HCT116 (cell line): ENCODE data around the gene TCERG1L. TPM values are rescaled to one million over a fixed set of nuclear protein-coding genes. Genes with fewer than 3 reads are reported as not detected.

ENCODE experiments used
- ATAC-seq: fragments of 200-7000 bp; cut with Tn5 transposase; 2 replicates; pipeline ENCODE4 v1.9.1; 2020; ENCODE audit warnings: mild to moderate bottlenecking, moderate library complexity
- BruUV-seq: library from RNA; stranded (reverse); fragments of 400-500 nt; replicated peaks from 2 replicates; lab custom pipeline; 2021; lab: Mats Ljungman, UMichigan
- CTCF ChIA-PET: fragments of 300-600 bp; sonication (Branson Sonifier 250); formaldehyde crosslinking; loops from one replicate; lab custom pipeline; 2021; ENCODE audit warnings: antibody characterized with exemption; lab: Charles Lee
- POLR2A ChIA-PET: fragments of 300-600, 350-600 bp; sonication (Branson Sonifier 250); formaldehyde crosslinking; loops from one replicate; lab custom pipeline; 2021; ENCODE audit warnings: antibody characterized with exemption; lab: Charles Lee
- RAD21 ChIA-PET, 2 experiments: fragments of 300-600 bp; sonication (Branson Sonifier 250); formaldehyde crosslinking; loops; one replicate each; lab custom pipeline; 2023; ENCODE audit warnings: low total read pairs in 2 of 2; ENCODE audit not compliant: uncharacterized antibody in 2 of 2, unreplicated experiment in 2 of 2, low non-redundant PET in 1 of 2; lab: Charles Lee
- DNase-seq: peaks from one replicate; pipeline ENCODE4 v3.0.0-alpha.2; 2010; ENCODE audit warnings: low read depth, low spot score
- H2AFZ ChIP-seq: fragments of 200-600 bp; shearing (Covaris generic), sonication (generic); 2 replicates; pipeline ENCODE4 v1.6.1; 2017; ENCODE audit warnings: low read depth, mixed run types, mixed read lengths, antibody characterized with exemption, low read length; ENCODE audit not compliant: poor library complexity, severe bottlenecking
- H3K27ac ChIP-seq: 2 replicates; pipeline ENCODE4 v1.5.1; 2012; ENCODE audit warnings: low read depth, low read length
- H3K27me3 ChIP-seq: fragments of 200-600 bp; sonication (generic); 2 replicates; pipeline ENCODE4 v1.6.1; 2016; ENCODE audit warnings: mixed run types, low read length, mixed read lengths; ENCODE audit not compliant: insufficient read depth
- H3K36me3 ChIP-seq, 2 experiments: fragments of 200-500 bp in 1 of 2; fragments of 200-600 bp in 1 of 2; sonication (Bioruptor generic) in 1 of 2; sonication (generic) in 1 of 2; 2 replicates each; pipeline versions ENCODE4 v1.5.1 to v1.6.1; 2014 to 2016; ENCODE audit warnings: low read length in 2 of 2, inconsistent platforms in 1 of 2, mixed read lengths in 1 of 2, mixed run types in 1 of 2; ENCODE audit not compliant: insufficient read depth in 2 of 2, control insufficient read depth in 1 of 2
- H3K4me1 ChIP-seq, 2 experiments: fragments of 200-600 bp in 1 of 2; sonication (generic) in 1 of 2; 2 replicates each; pipeline versions ENCODE4 v1.5.1 to v1.6.1; 2012 to 2017; ENCODE audit warnings: low read length in 2 of 2, inconsistent platforms in 1 of 2, mild to moderate bottlenecking in 1 of 2, mixed read lengths in 1 of 2, mixed run types in 1 of 2, moderate library complexity in 1 of 2; ENCODE audit not compliant: insufficient read depth in 2 of 2, control insufficient read depth in 1 of 2
- H3K4me2 ChIP-seq: fragments of 200-600 bp; sonication (generic); 2 replicates; pipeline ENCODE4 v1.6.1; 2017; ENCODE audit warnings: mixed run types, low read length, mixed read lengths
- H3K4me3 ChIP-seq, 2 experiments: fragments of 200-600 bp in 1 of 2; sonication (generic) in 1 of 2; replicated peaks in 1 of 2; 2 replicates each; pipeline ENCODE4 v1.5.1; 2011 to 2016; ENCODE audit warnings: low read length in 2 of 2, control low read depth in 1 of 2, low read depth in 1 of 2, mild to moderate bottlenecking in 1 of 2, mixed read lengths in 1 of 2, mixed run types in 1 of 2
- H3K79me2 ChIP-seq: fragments of 200-600 bp; sonication (generic); 2 replicates; pipeline ENCODE4 v1.6.1; 2017; ENCODE audit warnings: mild to moderate bottlenecking, mixed run types, low read length, moderate library complexity, mixed read lengths; ENCODE audit not compliant: insufficient read depth
- H3K9ac ChIP-seq: fragments of 200-600 bp; sonication (generic); 2 replicates; pipeline ENCODE4 v1.6.1; 2016; ENCODE audit warnings: low read length, mixed read lengths
- H3K9me2 ChIP-seq: fragments of 200-600 bp; sonication (generic), shearing (Covaris generic); 2 replicates; pipeline ENCODE4 v1.6.1; 2017; ENCODE audit warnings: mixed run types, mild to moderate bottlenecking, moderate library complexity; ENCODE audit not compliant: insufficient read depth
- H3K9me3 ChIP-seq, 2 experiments: fragments of 200-500 bp in 1 of 2; fragments of 200-600 bp in 1 of 2; sonication (Bioruptor generic) in 1 of 2; sonication (generic) in 1 of 2; 2 replicates each; pipeline ENCODE4 v1.6.1; 2014 to 2017; ENCODE audit warnings: low read length in 2 of 2, mixed read lengths in 2 of 2, inconsistent platforms in 1 of 2, low read depth in 1 of 2, mild to moderate bottlenecking in 1 of 2, mixed run types in 1 of 2, moderate library complexity in 1 of 2; ENCODE audit not compliant: control insufficient read depth in 1 of 2, insufficient read depth in 1 of 2
- H4K20me1 ChIP-seq: fragments of 200-600 bp; sonication (generic), shearing (Covaris generic); 2 replicates; pipeline ENCODE4 v1.6.1; 2017; ENCODE audit warnings: mixed run types, mild to moderate bottlenecking, moderate library complexity; ENCODE audit not compliant: insufficient read depth
- CEBPB ChIP-seq: IDR thresholded peaks from 2 replicates; pipeline ENCODE4 v1.6.1; 2012; ENCODE audit warnings: low read depth
- CTCF ChIP-seq, 3 experiments: fragments of 200-600 bp in 1 of 3; sonication (generic) in 1 of 3; IDR thresholded peaks in 2 of 3; conservative IDR thresholded peaks in 1 of 3; 2 replicates each; pipeline ENCODE4 v1.5.1; 2012 to 2017; ENCODE audit warnings: low read depth in 2 of 3, low read length in 2 of 3, antibody characterized with exemption in 1 of 3, borderline replicate concordance in 1 of 3, control low read depth in 1 of 3, mild to moderate bottlenecking in 1 of 3, mixed read lengths in 1 of 3, mixed run types in 1 of 3, moderate library complexity in 1 of 3; ENCODE audit not compliant: insufficient read depth in 1 of 3
- ELF1 ChIP-seq: IDR thresholded peaks from 2 replicates; pipeline ENCODE4 v1.6.1; 2012; ENCODE audit warnings: low read depth, borderline replicate concordance
- EZH2 ChIP-seq: fragments of 200-600 bp; sonication (generic); IDR thresholded peaks from 2 replicates; pipeline ENCODE4 v1.6.1; 2017; ENCODE audit warnings: antibody characterized with exemption, mixed run types
- FOSL1 ChIP-seq: IDR thresholded peaks from 2 replicates; pipeline ENCODE4 v1.6.1; 2012; ENCODE audit warnings: low read depth
- RAD21 ChIP-seq: IDR thresholded peaks from 2 replicates; pipeline ENCODE4 v1.6.1; 2012; ENCODE audit warnings: low read depth, mild to moderate bottlenecking
- SP1 ChIP-seq: IDR thresholded peaks from 2 replicates; pipeline ENCODE4 v1.6.1; 2012; ENCODE audit warnings: low read depth
- SRF ChIP-seq: IDR thresholded peaks from 2 replicates; pipeline ENCODE4 v1.6.1; 2012; ENCODE audit warnings: low read depth
- TCF7L2 ChIP-seq: IDR thresholded peaks from 2 replicates; pipeline ENCODE4 v1.7.0; 2011; ENCODE audit warnings: borderline replicate concordance, inconsistent platforms; ENCODE audit not compliant: insufficient read depth, insufficient read length; ENCODE audit errors: extremely low read depth
- YY1 ChIP-seq: IDR thresholded peaks from 2 replicates; pipeline ENCODE4 v1.6.1; 2011; ENCODE audit warnings: low read length, low read depth, moderate library complexity, mild to moderate bottlenecking; ENCODE audit not compliant: insufficient replicate concordance; ENCODE audit errors: extremely low read depth
- ZBTB33 ChIP-seq: IDR thresholded peaks from 2 replicates; pipeline ENCODE4 v1.6.1; 2011; ENCODE audit warnings: mild to moderate bottlenecking, low read length, moderate library complexity; ENCODE audit not compliant: insufficient replicate concordance; ENCODE audit errors: extremely low read depth
- ZNF274 ChIP-seq: fragments of 200-500 bp; sonication (Bioruptor generic); IDR thresholded peaks from 2 replicates; pipeline ENCODE4 v1.6.1; 2014; ENCODE audit warnings: mild to moderate bottlenecking, low read depth, low read length, inconsistent platforms
- intact Hi-C: fragments of 100-400 bp; cut with micrococcal nuclease; formaldehyde crosslinking; loops from 2 replicates; pipeline ENCODE4 v1.10.0; 2022
- total RNA-seq: library from RNA; stranded (reverse); gene quantifications from one replicate; pipeline ENCODE4 v1.2.1, GENCODE V29; 2021; ENCODE audit not compliant: unreplicated experiment

TCERG1L gene
- total RNA-seq, 1 experiment from 2014 or later = not detected

GRCh38 chr10:131323880-131324279, 12.4 kb upstream of the TCERG1L start:
- BruUV-seq = no TSS peak
- Histone ChIP-seq H3K9me3 (no peaks in the 10 kb centered on the region), H3K4me2 (no peak overlapping the region), H3K27me3 (no peaks in the 10 kb centered on the region), H2AFZ (no peak overlapping the region), H3K9me2 (no peaks in the 10 kb centered on the region), H3K9ac (no peak overlapping the region), H3K79me2 (no peaks in the 10 kb centered on the region), H3K4me3 (no peak overlapping the region), H3K4me1 (no peaks in the 10 kb centered on the region), H3K36me3 (no peaks in the 10 kb centered on the region), H4K20me1 (no peaks in the 10 kb centered on the region), H3K27ac (no peak overlapping the region)
- ATAC-seq (no peak), DNase-seq (no peak)
- CTCF ChIA-PET = no interaction called here
- RAD21 ChIA-PET = no interaction called here
- intact Hi-C loops = no loop called here
- POLR2A ChIA-PET = no interaction called here
- TF ChIP-seq ZNF274 (no peak), RAD21 (no peak), EZH2 (no peak), SP1 (no peak), TCF7L2 (no peak), FOSL1 (no peak), SRF (no peak), YY1 (no peak), CTCF (IDR thresholded peaks at IDR 0.05 in 2 of 3, conservative IDR thresholded peaks at IDR 0.05 in 1 of 3; ENCODE audit: borderline replicate concordance in 1 of 3, insufficient read depth in 1 of 3, low read depth in 2 of 3, low read length in 2 of 3) (no peak), ELF1 (no peak), ZBTB33 (no peak), CEBPB (no peak)
